Hematopoietic multipotent progenitor cell (in vitro differentiated cells): ENCODE measurements around the gene RAB1A. TPM values are rescaled to one million over a fixed set of nuclear protein-coding genes. Genes with fewer than 3 reads are reported as not detected.
"Not testable (repeated sequence)": the region's sequence is repeated elsewhere in the genome, so short reads cannot be mapped to it uniquely, and the experiment has no call there.

ENCODE experiments used
- DNase-seq, 3 donors: peaks; one replicate each; pipeline ENCODE4 v3.0.0-alpha.2; 2011 to 2015; ENCODE audit warnings: low read depth in 2 of 3, low spot score in 2 of 3
- total RNA-seq: library from RNA; depleted of rRNA; stranded (reverse); fragments of >200 nt; gene quantifications from one replicate; pipeline ENCODE4 v1.2.3, GENCODE V29; 2012

RAB1A gene
- total RNA-seq, 1 donor, result 26.1 TPM

DNA sequence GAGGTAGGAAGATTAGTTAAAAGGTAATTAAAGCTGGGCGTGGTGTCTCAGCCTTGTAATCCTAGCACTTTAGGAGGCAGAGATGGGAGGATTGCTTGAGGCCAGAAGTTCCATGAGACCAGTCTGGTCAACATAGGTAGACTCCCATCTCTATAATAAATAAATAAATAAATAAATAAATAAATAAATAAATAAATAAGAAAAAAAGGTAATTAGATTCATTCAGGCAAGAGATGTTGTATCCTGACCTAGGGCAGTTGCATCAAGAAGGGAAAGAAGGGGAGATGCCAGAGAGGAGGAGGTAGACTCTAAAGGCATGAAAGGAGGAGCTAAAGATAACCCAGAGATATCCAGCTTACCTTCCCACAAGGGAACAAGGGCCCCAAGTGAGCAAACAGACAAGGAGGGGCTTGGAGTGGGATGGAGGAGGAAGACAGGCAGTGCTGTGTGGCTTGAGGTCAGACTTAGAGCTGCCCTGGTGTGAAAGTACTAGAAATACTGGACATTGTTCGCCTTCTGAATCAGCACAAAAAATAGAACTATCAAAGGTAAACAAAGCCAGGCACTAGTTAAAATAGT lies 7.4 kb upstream of the RAB1A start:
- no peak for DNase-seq

DNA sequence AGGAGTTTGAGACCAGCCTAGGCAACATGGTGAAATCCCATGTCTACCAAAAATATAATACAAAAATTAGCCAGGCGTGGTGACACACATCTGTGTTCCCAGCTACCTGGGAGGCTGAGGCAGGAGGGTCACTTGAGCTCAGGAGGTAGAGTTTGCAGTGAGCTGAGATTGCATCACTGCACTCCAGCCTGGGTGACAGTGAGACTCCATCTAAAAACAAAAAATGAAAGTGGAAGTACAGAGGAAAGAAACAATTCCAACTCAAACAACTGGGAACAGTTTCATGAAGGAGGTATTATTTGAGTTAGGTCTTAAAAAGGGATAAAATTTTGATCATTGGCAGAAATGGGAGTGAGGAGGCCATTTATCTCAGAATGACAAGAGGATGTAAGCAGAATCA lies 6.3 kb upstream of the RAB1A start:
- DNase-seq, result no peak

DNA sequence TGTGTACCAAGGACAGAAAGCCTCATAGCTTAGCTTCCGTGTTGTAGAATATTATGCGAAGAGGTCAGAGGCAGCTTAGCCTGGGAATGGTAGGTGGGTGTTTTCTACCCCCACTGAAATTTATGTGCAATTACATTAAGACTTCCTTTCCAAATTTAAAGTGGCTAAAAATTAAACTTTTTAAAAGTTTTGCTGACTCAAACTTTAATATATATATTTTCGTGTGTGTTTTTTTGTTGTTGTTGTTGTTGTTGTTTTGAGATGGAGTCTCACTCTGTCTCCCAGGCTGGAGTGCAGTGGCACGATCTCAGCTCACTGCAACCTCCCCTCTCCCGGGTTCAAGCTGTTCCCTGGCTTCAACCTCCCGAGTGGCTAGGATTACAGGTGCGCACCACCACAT lies 4.3 kb upstream of the RAB1A start:
- DNase-seq, result no peak

DNA sequence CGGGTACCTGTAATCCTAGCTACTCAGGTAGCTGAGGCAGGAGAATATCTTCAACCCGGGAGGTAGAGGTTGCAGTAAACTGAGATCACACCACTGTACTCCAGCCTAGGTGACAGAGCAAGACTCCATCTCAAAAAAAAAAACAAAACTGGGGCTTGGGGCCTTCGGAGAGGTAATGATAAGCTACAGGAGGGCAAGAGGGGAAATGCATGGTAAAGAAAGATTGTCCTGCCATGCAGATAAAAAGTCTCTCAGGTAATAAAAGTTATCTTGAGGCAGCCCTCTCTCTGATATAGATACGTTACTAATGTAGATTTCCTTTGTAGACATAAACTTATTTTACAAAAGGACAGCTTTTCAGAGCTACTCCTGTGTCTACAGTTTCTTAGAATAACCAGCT lies 3.7 kb upstream of the RAB1A start:
- DNase-seq, result no peak

DNA sequence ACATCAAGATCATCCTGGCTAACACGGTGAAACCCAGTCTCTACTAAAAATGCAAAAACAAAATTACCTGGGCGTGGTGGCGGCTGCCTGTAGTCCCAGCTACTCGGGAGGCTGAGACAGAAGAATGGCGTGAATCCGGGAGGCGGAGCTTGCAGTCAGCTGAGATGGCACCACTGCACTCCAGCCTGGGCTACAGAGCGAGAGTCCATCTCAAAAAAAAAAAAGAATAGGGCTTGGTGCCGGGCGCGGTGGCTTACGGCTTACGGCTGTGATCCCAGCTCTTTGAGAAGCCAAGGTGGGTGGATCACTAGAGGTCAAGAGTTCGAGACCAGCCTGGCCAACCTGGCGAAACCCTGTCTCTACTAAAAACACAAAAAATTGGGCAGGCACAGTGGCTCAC lies 3.0 kb upstream of the RAB1A start:
- not testable (repeated sequence) for DNase-seq

DNA sequence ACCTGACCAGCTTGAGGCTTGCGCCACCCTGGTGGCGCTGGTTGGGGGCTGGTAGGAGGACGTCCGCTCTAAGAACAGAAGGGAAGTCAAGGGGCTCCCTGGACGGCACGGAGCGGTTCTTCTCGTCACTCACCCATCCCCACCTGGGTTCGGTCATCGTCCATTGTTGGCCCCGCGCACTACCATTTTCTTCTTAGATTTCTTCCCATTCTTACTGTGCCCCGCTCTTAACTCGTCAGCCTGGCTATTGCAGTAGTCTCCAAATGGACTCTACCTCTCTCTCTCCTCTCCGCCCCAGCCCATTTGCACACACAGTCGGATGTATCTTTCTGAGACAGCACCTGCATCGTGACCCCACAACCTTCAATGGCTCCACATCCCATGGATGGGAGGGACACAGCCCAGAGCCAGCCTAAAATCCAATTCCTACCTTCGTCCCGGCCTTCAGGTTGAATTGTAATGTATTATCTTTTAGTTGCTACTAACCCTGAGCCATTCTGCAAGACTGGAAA lies 814 bp upstream of the RAB1A start:
- DNase-seq, result peak in 2 of 3 donors; percentile 9 to 72

DNA sequence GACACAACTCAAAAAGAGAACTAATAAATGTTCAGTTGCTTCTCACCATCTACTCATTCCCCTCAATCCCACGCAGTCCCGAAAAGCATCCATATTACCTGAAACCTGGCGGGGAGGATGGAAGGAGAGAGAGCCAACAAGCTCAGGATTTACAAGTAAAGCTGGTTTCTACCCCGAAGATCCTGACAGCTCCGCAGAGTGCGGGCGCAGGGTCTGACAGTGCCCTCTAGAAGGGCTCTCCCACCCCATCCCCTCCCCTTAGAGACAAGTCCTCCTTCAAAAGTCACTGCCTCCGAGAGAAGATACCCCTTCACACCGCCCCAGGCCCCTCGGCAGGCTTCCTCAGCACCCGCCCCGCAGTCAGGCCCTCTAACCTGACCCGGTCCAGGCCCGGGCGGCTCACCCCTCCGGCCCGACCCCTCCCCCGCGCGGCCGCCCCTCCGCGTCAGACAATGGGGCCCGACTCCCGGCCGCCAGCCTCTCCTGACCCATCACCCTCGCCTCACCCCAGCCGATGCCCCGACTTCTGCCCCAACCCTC lies 550 bp downstream of the RAB1A start:
- DNase-seq, result peak in 2 of 3 donors; percentile 31 to 45

DNA sequence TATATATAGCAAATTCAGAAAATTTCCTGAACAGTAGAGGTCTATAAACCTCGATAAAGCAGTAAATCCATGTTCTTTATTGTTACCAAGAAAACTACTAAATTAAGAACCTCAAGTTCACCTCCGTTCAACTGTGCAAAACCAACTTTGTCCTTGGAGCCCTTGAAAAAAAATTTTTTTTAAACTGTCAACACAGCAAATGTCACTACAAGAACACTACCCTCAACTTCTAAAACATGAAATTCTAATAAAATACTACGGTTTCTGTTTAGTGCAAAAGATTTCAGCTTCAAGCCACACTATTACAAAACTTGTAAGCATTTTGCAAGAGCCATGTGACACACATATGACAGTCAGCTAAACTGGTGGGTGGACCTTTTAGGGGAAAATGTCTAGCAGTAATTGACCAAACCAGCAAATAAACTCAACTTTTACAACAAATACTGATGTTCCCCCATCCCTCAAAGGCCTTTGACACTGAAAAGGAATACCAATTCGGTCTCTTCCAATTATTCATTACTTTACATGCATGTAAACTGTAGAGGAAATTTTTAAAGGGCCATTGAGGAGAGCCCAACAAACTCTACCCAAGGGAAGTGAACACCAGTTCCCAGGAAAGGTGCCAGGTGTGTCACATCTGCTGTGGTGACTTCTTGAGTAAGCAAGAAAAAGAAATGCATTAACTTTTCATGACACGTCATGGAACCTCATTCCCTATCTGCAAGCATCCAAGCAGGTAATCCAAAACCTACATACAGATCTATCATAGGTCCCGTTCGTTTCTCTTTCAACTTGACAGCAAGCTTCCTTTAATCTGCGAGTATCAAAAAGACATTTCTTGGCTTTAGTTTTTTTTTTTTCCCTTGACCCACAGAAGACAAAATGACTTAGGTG lies 1.4 kb downstream of the RAB1A start:
- no peak for DNase-seq

DNA sequence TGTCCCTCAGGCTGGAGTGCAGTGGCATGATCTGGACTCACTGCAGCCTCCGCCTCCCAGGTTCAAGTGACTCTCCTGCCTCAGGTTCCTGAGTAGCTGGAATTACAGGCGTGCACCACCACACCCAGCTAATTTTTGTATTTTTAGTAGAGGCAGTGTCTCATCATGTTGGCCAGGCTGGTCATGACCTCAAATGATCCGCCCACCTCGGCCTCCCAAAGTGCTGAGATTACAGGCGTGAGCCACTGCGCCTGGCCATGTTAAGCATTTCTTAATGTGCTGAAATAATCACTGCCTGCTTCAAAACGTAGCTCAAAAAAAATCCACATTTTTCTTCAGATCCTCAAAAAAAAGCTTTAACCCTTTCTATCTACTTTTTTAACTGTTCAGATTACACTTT lies 4.4 kb downstream of the RAB1A start:
- not testable (repeated sequence) for DNase-seq

DNA sequence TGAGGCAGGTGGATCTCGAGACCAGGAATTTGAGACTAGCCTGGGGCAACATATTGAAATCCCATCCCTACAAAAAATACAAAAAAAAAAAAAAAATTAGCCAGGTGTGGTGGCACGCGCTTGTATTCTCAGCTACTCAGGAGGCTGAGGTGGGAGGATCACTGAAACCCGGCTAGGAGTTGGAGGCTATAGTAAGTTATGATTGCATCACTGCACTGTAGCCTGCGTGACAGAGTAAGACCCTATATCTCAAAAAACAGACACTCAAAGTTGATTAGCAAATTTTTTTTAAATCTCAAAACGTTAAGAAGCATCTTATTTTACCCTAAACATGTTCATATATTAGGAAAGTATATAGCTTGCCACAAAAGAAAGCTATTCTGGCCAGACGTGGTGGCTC lies 7.6 kb downstream of the RAB1A start:
- DNase-seq, result no peak

DNA sequence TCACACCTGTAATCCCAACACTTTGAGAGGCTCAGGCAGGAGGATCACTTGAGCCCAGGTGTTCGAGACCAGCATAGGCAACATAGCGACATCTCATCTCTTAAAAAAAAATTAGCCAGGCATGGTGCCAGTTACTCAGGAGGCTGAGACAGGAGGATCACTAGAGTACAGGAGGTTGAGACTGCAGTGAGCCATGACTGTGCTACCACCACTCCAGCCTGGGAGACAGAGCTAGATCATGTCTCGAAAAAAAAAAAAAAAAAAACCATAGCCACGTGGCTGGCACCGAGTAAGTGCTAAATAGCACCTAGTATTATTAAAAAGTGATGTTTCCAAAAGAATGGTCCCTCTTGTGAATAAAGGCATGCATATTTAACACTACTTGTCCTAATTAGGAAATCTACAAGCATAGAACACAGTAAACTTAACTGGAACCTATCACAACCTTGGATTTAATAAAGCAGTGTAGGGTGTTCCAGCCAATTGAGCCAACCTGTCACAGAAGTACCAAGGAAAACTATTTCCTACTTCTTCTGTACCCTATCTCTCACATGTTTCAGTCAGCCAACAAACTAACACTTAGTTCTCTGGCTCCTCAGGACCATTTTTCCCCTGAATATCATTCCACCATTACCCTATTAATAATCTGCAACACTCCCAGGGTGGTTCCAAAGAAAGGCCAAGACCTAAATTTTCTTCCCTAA lies 8.8 kb downstream of the RAB1A start:
- DNase-seq, result no peak

DNA sequence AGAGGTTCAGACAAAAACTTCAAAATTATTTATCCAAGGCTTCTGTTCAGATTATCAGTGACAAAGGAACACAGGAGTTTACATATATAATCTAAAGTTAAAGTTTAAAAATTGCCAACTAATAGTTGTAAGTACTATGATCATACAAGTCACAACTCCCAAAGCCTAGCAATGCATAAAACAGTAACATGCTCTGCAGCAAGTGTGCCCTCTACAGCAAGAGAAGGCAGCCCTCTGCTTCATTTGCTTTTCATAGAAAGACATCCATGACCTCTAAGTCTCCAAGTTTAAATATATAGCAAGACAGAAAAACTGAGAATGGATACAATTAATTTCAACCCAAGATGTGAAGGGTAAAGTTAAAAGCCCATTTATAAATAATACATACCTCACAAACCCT lies 13.3 kb downstream of the RAB1A start:
- no peak for DNase-seq

DNA sequence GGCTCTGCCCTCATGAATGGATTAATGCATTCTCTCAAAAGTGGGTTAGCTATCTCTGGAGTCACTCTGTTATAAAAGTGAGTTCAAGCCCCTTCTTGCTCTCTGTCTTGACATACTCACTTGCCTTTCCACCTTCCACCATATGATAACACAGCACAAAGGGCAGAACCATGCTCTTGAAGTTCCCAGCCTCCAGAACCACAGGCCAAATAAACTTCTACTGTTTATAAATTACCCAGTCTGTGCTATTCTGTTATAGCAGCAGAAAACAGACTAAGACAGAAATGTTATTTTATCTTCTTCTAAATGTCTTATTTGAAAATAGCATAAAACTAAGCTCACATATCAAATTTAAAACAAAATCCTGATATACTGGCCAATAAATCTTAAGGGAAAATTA lies 15.0 kb downstream of the RAB1A start:
- DNase-seq, result no peak

DNA sequence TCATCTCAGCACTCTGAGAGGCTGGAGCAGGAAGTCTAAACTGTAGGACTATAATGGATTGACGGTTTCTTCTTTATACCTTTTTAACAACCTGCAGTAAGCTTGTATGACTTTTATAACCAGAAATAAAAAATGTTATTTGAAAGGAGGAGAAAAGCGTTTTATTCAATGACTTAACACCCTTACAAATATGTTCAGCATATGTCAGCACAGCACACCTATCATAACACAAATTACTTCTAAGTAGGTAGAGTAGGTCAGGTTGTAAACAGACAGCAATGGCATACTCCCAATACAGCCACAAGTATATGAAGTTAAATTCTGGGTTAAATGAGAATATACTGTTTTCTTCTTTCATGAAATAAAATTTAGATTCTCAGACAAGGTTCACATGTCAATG lies 16.1 kb downstream of the RAB1A start:
- DNase-seq, result no peak

DNA sequence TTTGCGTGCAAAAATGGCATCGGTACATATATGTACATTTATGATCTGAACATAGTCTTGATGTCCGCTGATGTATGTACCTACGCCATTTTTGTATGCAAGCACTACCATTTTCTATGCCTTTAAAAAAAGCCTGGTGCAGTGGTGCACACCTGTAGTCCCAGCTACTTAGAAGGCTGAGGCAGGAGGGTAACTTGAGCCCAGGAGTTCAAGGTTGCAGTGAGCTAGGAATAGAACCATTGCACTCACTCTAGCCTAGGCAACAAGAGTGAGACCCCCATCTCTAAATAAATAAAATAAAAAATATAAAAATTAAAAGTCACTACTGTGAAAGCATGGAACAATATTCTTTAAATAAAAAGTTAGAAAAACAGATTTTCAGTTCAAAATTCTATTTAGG lies 16.7 kb downstream of the RAB1A start:
- DNase-seq, result no peak

DNA sequence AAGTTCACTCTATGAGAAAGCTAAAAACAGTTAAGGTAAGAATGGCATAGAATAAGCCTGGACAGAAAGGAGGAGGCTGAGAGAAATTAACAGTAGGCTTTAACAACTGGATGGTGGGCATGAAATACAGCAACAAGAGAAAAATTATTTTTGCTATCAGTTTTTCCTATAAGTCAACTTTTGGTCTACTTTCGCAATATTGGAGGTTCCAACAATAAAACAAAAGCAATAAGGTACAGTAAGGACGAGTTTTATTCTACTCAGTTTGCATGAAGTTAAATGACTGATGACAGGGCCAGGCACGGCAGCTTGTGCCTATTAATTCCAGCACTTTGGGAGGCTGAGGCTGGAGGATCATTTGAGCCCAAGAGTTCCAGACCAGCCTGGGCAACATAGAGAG lies 17.3 kb downstream of the RAB1A start:
- no peak for DNase-seq

DNA sequence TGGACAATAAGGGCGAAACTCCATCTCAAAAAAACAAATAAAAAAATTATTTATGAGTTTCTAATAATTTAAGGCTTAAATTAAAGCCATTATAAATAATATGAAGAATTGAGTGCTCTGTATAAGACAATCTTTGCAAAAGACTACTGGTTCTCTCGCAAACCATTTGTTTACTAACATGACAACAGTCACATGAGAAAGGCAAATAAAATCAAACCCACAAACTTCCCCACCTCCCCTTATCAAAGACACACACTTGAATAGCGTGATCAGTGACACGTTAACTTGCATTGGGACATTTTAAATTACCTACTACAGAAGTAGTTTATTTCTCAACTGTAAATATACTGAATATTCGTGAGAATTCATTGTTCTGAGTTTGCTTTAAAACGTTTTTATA lies 21.1 kb downstream of the RAB1A start:
- DNase-seq, result no peak

DNA sequence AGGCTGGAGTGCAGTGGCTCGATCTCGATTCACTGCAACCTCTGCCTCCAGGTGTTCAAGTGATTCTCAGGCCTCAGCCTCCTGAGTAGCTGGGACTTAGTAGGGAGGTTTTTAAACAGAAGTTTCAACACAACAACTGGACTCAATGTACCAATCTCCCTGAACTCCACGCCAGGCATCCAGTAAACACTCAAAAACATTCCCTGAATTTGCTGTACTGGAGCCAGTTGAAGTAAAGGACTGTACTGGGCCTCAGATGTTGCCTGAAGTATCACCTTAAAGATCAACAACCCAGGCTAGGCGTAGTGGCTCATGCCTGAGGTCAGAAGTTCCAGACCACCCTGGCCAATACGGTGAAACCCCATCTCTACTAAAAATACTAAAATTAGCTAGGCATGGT lies 22.4 kb downstream of the RAB1A start:
- DNase-seq, result no peak

DNA sequence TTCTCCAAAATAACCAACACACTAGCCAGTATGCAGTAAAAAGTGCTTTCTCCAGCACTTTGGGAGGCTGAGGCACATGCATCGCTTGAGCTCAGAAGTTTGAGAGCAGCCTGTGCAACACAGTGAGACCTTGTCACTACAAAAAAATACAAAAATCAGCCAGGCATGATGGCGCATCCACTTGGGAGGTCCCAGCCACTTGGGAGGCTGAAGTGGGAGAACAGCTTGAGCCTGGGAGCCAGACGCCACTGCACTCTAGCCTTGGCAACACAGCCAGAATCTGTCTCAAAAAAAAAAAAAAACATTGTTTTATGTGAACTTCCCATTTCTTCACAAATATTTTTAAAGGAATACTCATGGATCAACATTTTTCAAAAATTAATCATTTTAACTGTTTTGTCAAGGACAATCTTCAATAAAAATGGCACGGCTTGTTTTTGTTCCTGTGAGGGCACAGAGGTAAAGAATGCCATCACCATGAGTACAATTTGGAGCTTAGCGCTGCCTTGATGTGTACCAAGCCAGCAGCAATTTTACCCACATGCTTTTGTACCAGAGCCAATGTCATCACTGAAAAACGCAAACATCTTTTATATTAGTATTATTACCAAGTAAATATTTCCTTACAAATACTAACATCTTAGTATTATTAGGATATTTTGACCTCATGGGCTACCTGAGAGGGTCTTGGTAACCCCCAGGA lies 26.7 kb downstream of the RAB1A start:
- DNase-seq, result no peak

DNA sequence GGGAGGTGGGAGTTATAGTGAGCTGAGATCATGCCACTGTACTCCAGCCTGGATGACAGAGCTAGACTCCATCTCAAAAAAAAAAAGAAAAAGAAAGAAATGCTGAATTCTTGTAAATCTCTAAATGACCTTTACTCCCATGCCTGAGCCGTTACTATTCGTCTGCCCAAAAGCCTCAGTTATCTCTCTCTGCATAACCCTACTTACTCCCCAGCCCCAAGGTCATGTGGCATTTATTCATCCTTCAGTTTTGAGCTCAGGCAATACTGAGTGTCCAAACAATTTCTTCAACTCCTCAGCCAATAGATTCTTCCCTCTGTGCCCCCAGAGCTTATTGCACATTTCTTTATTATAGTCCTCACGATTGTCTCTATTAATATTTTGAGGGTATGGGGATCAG lies 28.8 kb downstream of the RAB1A start:
- DNase-seq, result no peak

DNA sequence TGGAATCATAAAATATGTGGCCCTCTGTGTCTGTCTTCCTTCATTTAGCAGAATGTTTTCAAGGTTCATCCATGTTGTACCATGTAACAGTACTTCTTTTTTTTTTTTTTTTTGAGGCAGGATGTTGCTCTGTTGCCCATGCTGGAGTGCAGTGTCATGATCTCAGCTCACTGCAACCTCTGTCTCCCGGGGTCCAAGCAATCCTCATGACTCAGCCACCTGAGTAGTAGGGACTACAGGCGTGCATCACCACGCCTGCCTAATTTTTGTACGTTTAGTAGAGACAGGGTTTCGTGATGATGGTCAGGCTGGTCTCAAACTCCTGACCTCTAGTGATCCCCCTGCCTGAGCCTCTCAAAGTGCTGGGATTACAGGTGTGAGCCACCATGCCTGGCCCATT lies 31.2 kb downstream of the RAB1A start:
- no peak for DNase-seq
